ENCODE data around the gene FBXO41. TPM values are rescaled to one million over a fixed set of nuclear protein-coding genes. Genes with fewer than 3 reads are reported as not detected.
A peak's percentile ranks its signal among the peaks of the same experiment; 100 is the strongest.

FBXO41 gene
- total and polyA plus RNA-seq, 9 of the 15 experiments (the other 6 are each of a cell fraction or from before 2014, with no cell fraction given) = 0.21 to 8.2 (median 3.5) TPM

DNA sequence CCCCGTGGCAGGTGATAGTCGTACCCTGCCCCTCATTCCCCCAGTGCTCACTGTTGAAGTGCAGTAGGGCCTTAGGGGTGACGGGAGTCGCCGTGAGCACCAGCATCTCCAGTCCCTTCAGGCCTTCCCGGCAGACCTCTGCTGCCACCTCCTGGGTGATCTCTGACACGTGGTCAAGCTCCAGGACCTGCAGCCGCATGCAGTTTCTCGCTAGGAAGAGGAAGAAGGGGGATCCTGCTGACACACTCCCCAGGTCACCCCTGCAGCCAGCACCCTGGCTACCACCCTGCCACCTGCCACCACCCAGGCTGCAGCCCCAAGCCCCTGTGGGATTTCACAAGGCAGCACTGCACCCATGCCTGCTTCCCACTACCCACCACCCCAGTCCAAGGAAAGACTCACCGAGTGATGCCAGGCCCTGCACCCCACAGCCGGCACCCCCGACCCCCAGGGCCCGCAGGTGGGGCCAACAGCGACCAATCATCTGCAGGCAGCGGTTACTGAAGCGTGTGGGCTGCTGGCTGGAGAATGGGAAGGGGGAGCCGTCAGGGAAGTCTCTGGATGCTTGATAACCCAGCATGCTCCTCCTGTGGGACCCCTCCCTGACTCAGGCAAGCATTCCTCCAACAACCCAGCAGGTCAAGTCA, 23.8 kb downstream of the FBXO41 start (continued):
- no peak for TF ChIP-seq E2F8 (IDR thresholded peaks at IDR 0.05; ENCODE audit: low read depth, partially characterized antibody)
- TF ChIP-seq ZNF699 (CRISPR knock-in tag; IDR thresholded peaks at IDR 0.05; ENCODE audit: insufficient replicate concordance) = no peak
- TF ChIP-seq HMGXB4 (CRISPR knock-in tag; IDR thresholded peaks at IDR 0.05) = no peak
- TF ChIP-seq L3MBTL2 (IDR thresholded peaks at IDR 0.05) = 0 out of 2 replicates have a peak, but pooled peaks have one; percentile 12
- TF ChIP-seq SIN3B (IDR thresholded peaks at IDR 0.05; ENCODE audit: low read depth) = no peak
- no peak for TF ChIP-seq KLF13 (tag; IDR thresholded peaks at IDR 0.05; ENCODE audit: borderline replicate concordance, low read depth)
- no peak for TF ChIP-seq BDP1 (IDR thresholded peaks at IDR 0.05; ENCODE audit: insufficient read depth, insufficient read length)
- TF ChIP-seq DACH1 (IDR thresholded peaks at IDR 0.05; ENCODE audit: partially characterized antibody) = no peak
- no peak for TF ChIP-seq WHSC1 (IDR thresholded peaks at IDR 0.05; ENCODE audit: low read length)
- no peak for TF ChIP-seq ZNF282 (CRISPR knock-in tag; IDR thresholded peaks at IDR 0.05)
- TF ChIP-seq ZC3H11A (IDR thresholded peaks at IDR 0.05; ENCODE audit: low read depth, low read length) = no peak
- no peak for TF ChIP-seq BRD4 (IDR thresholded peaks at IDR 0.05)
- no peak for TF ChIP-seq KDM5B (IDR thresholded peaks at IDR 0.05; ENCODE audit: insufficient replicate concordance, low read depth, low read length)
- TF ChIP-seq ZBTB8A (IDR thresholded peaks at IDR 0.05; ENCODE audit: partially characterized antibody) = no peak
- TF ChIP-seq COPS2 (conservative IDR thresholded peaks at IDR 0.05) = no peak
- no peak for TF ChIP-seq KHSRP (IDR thresholded peaks at IDR 0.05)
- TF ChIP-seq ZKSCAN3 (CRISPR knock-in tag; IDR thresholded peaks at IDR 0.05) = no peak
- TF ChIP-seq EZH2 (IDR thresholded peaks at IDR 0.05; ENCODE audit: borderline replicate concordance, low read depth, low read length) = no peak
- peak; percentile 37; the same call in 1 of the 2 replicates for TF ChIP-seq STAG1 (CRISPR knock-in tag; IDR thresholded peaks at IDR 0.05; ENCODE audit: borderline replicate concordance)
- TF ChIP-seq ZNF76 (CRISPR knock-in tag; IDR thresholded peaks at IDR 0.05; ENCODE audit: borderline replicate concordance) = no peak
- TF ChIP-seq MYC (IDR thresholded peaks at IDR 0.05; ENCODE audit: low read depth, low read length) = peak; percentile 87
- TF ChIP-seq MYC (CRISPR knock-in tag; IDR thresholded peaks at IDR 0.05; ENCODE audit: borderline replicate concordance, low read depth) = no peak
- TF ChIP-seq HDAC2 (IDR thresholded peaks at IDR 0.05) = no peak
- no peak for TF ChIP-seq DDX20 (tag; IDR thresholded peaks at IDR 0.05; ENCODE audit: low read depth)
